Psoas muscle (tissue), 8 donors: ENCODE measurements around the gene KCNH6. TPM values are rescaled to one million over a fixed set of nuclear protein-coding genes. Genes with fewer than 3 reads are reported as not detected.

Experiments
- ATAC-seq, 4 donors: fragments of 200-7000 bp; cut with Tn5 transposase; one replicate each; pipeline ENCODE4 v1.9.1; 2020; ENCODE audit warnings: moderate library complexity in 3 of 4, mild to moderate bottlenecking in 2 of 4
- DNase-seq, 2 donors: peaks; one replicate each; pipeline ENCODE4 v3.0.0-alpha.2; 2020
- H3K27ac ChIP-seq: fragments of 200-600 bp; one replicate; pipeline ENCODE4 v1.8.0; 2022
- H3K27me3 ChIP-seq, 3 donors: fragments of 200-600 bp in 1 of 3; one replicate each; pipeline versions ENCODE4 v1.6.1 to v1.8.0; 2013 to 2022; ENCODE audit warnings: low read length in 2 of 3, mild to moderate bottlenecking in 2 of 3, moderate library complexity in 1 of 3; ENCODE audit not compliant: insufficient read depth in 3 of 3
- H3K36me3 ChIP-seq, 2 donors: fragments of 200-600 bp in 1 of 2; one replicate each; pipeline versions ENCODE4 v1.6.1 to v1.8.0; 2013 to 2022; ENCODE audit warnings: low read depth in 1 of 2, mild to moderate bottlenecking in 1 of 2, moderate library complexity in 1 of 2; ENCODE audit not compliant: insufficient read depth in 1 of 2
- H3K4me1 ChIP-seq: fragments of 200-600 bp; one replicate; pipeline ENCODE4 v1.8.0; 2022
- H3K4me3 ChIP-seq: fragments of 200-600 bp; one replicate; pipeline ENCODE4 v1.8.0; 2022; ENCODE audit warnings: mild to moderate bottlenecking
- H3K9me3 ChIP-seq: fragments of 200-600 bp; one replicate; pipeline ENCODE4 v1.8.0; 2022
- CTCF ChIP-seq: fragments of 200-600 bp; IDR thresholded peaks from one replicate; pipeline ENCODE4 v1.8.0; 2022; ENCODE audit warnings: antibody characterized with exemption
- WGBS, 3 donors: extraction: QIAGEN DNeasy Blood & Tissue Kit; methylation state at CpG; one replicate each; pipeline versions ENCODE4 v1.1.6 to v1.1.7; 2013; 5-methylcytosine and 5-hydroxymethylcytosine counted together
- intact Hi-C, 2 donors: fragments of 100-400 bp; cut with DNase I; formaldehyde crosslinking; loops; one replicate each; pipeline versions ENCODE4 v1.11.0 to v1.14.2; 2022
- polyA plus RNA-seq, 3 donors: library from polyadenylated mRNA; stranded (reverse); fragments of 200-250 nt; gene quantifications; one replicate each; pipeline ENCODE4 v1.2.3, GENCODE V29; 2013
- total RNA-seq, 4 donors: library from RNA; stranded (reverse); fragmentation: NEBNext Ultra II Directional in 2 of 4; extraction: Animal tissue kit (Norgen Biotek cat#: 25700) in 2 of 4; gene quantifications; one replicate each; pipeline versions ENCODE4 v1.2.1 to v1.2.4, GENCODE V29; 2021 to 2023
- donor health status: healthy with polysubstance abuse.
- donor health status: DM: no; HTN: no; CAD: no; lungs with moderate emphysema.
- donor health status: Bipolar disorder and iron deficiency.
- donor health status: healthy.
- donor health status: DM: yes; HTN: yes; CAD: no.
- donor health status: DM: no; HTN: no; CAD: no.
- donor health status: DM: no; HTN: no; CAD: no.
- donor health status: DM: yes; HTN: yes; CAD: no.

Gene KCNH6
- total and polyA plus RNA-seq, 7 donors = not detected

GRCh38 chr17:63503341-63503705 is 19.8 kb upstream of the KCNH6 start:
- H3K27me3 ChIP-seq = peaks cover 0 to 27% (median 9%) of the 10 kb centered on the region in 3 donors
- no peaks in the 10 kb centered on the region for H3K9me3 ChIP-seq
- ATAC-seq (no peak), DNase-seq (no peak)
- no peaks in the 10 kb centered on the region for H3K4me1 ChIP-seq
- H3K4me3 ChIP-seq = no peak overlapping the region
- 41 to 49% (median 47%) methylated on average over 8 of the region's 8 CpGs for WGBS, 3 donors
- no peaks in the 10 kb centered on the region for H3K36me3 ChIP-seq
- intact Hi-C loops = no loop called here
- H3K27ac ChIP-seq = no peak overlapping the region
- TF ChIP-seq CTCF = no peak

- no peak for TF ChIP-seq CTCF
- DNase-seq (no peak), ATAC-seq (no peak)
- Histone ChIP-seq H3K27ac (no peak overlapping the region), H3K4me3 (no peak overlapping the region), H3K27me3 (peaks cover 0 to 27% (median 9%) of the 10 kb centered on the region in 3 donors), H3K36me3 (no peaks in the 10 kb centered on the region), H3K9me3 (no peaks in the 10 kb centered on the region), H3K4me1 (no peaks in the 10 kb centered on the region)
- intact Hi-C loops = no loop called here
These were observed 18.9 kb upstream of the KCNH6 start for GRCh38 chr17:63504261-63504660.

- H3K27me3 ChIP-seq = peaks cover 0 to 27% (median 9%) of the 10 kb centered on the region in 3 donors
- H3K27ac ChIP-seq = no peak overlapping the region
- DNase-seq = no peak
- ATAC-seq = no peak
- intact Hi-C loops = no loop called here
- H3K4me1 ChIP-seq = no peaks in the 10 kb centered on the region
- WGBS, 3 donors = 83 to 87% (median 84%) methylated on average over 9 of the region's 9 CpGs
- no peaks in the 10 kb centered on the region for H3K9me3 ChIP-seq
- no peak for TF ChIP-seq CTCF
- no peak overlapping the region for H3K4me3 ChIP-seq
- H3K36me3 ChIP-seq = no peaks in the 10 kb centered on the region
These were observed 17.8 kb upstream of the KCNH6 start for GRCh38 chr17:63505341-63505740.

GRCh38 chr17:63506627-63507026 is 16.5 kb upstream of the KCNH6 start:
- no peaks in the 10 kb centered on the region for H3K4me1 ChIP-seq
- H3K27me3 ChIP-seq = peaks cover 0 to 27% (median 9%) of the 10 kb centered on the region in 3 donors
- TF ChIP-seq CTCF = no peak
- intact Hi-C loops = no loop called here
- DNase-seq (no peak), ATAC-seq (no peak)
- H3K9me3 ChIP-seq = no peaks in the 10 kb centered on the region
- H3K27ac ChIP-seq = no peak overlapping the region
- H3K4me3 ChIP-seq = no peak overlapping the region
- H3K36me3 ChIP-seq = no peaks in the 10 kb centered on the region
- 87 to 94% (median 92%) methylated on average over 3 of the region's 3 CpGs for WGBS, 3 donors

- intact Hi-C loops = no loop called here
- H3K36me3 ChIP-seq = no peaks in the 10 kb centered on the region
- peaks cover 0 to 13% (median 5%) of the 10 kb centered on the region in 3 donors for H3K27me3 ChIP-seq
- H3K9me3 ChIP-seq = no peaks in the 10 kb centered on the region
- no peaks in the 10 kb centered on the region for H3K4me1 ChIP-seq
- 85 to 88% (median 86%) methylated on average over 8 of the region's 8 CpGs for WGBS, 3 donors
- H3K27ac ChIP-seq = no peak overlapping the region
- DNase-seq (no peak), ATAC-seq (no peak)
- TF ChIP-seq CTCF = no peak
- H3K4me3 ChIP-seq = no peak overlapping the region
These were observed 11.8 kb upstream of the KCNH6 start for GRCh38 chr17:63511331-63511730.
